Heart right ventricle (tissue), 16 donors: ENCODE data around the gene IGF2BP2. TPM values are rescaled to one million over a fixed set of nuclear protein-coding genes. Genes with fewer than 3 reads are reported as not detected.

Experiments
- ATAC-seq, 8 donors: fragments of 200-7000 bp; cut with Tn5 transposase; one replicate each; pipeline ENCODE4 v1.9.1; 2020; ENCODE audit warnings: mild to moderate bottlenecking in 8 of 8, moderate library complexity in 8 of 8, moderate number of reproducible peaks in 1 of 8
- DNase-seq, 2 donors: peaks; one replicate each; pipeline ENCODE4 v3.0.0-alpha.2; 2020
- H3K27ac ChIP-seq, 10 donors: fragments of 200-600 bp; sonication (generic) in 2 of 10; one replicate each; pipeline versions ENCODE4 v1.5.0 to v1.8.0; 2020 to 2022; ENCODE audit warnings: mild to moderate bottlenecking in 3 of 10
- H3K27me3 ChIP-seq, 7 donors: fragments of 200-600 bp; one replicate each; pipeline ENCODE4 v1.8.0; 2021 to 2022; ENCODE audit warnings: mild to moderate bottlenecking in 2 of 7
- H3K36me3 ChIP-seq, 9 donors: fragments of 200-600 bp; sonication (generic) in 1 of 9; one replicate each; pipeline versions ENCODE4 v1.5.0 to v1.8.0; 2020 to 2022; ENCODE audit warnings: mild to moderate bottlenecking in 2 of 9
- H3K4me1 ChIP-seq, 9 donors: fragments of 200-600 bp; sonication (generic) in 1 of 9; one replicate each; pipeline versions ENCODE4 v1.5.0 to v1.8.0; 2020 to 2022; ENCODE audit warnings: mild to moderate bottlenecking in 4 of 9
- H3K4me3 ChIP-seq, 10 donors: fragments of 200-600 bp; sonication (generic) in 2 of 10; one replicate each; pipeline versions ENCODE4 v1.5.0 to v1.8.0; 2020 to 2022; ENCODE audit warnings: mild to moderate bottlenecking in 7 of 10, moderate library complexity in 2 of 10
- H3K9me3 ChIP-seq, 11 donors: fragments of 200-600 bp in 10 of 11; sonication (generic) in 2 of 11; one replicate each; pipeline versions ENCODE4 v1.5.0 to v1.8.0; 2013 to 2022; ENCODE audit warnings: mild to moderate bottlenecking in 2 of 11, control low read depth in 1 of 11, moderate library complexity in 1 of 11
- WGBS, 2 donors: extraction: QIAGEN DNeasy Blood & Tissue Kit; methylation state at CpG; one replicate each; pipeline ENCODE4 v1.1.7; 2013; ENCODE audit warnings: inconsistent platforms in 1 of 2; 5-methylcytosine and 5-hydroxymethylcytosine counted together
- intact Hi-C, 10 donors: fragments of 100-400 bp; cut with DNase I; formaldehyde crosslinking; loops; one replicate each; pipeline versions ENCODE4 v1.11.1 to v1.14.2; 2022
- polyA plus RNA-seq, 2 donors: library from polyadenylated mRNA; stranded (reverse); fragments of 200-250 nt; gene quantifications; one replicate each; pipeline ENCODE4 v1.2.3, GENCODE V29; 2013
- total RNA-seq, 10 donors: library from RNA; stranded (reverse); fragmentation: NEBNext Ultra II Directional in 3 of 10; extraction: Animal tissue kit (Norgen Biotek cat#: 25700) in 3 of 10; gene quantifications; one replicate each; pipeline versions ENCODE4 v1.2.1 to v1.2.4, GENCODE V29; 2021 to 2023
- TF ChIP-seq, protein P1 (sequence below), 9 donors: fragments of 200-600 bp; sonication (generic) in 2 of 9; IDR thresholded peaks; one replicate each; pipeline versions ENCODE4 v1.5.0 to v1.8.0; 2021 to 2022; ENCODE audit warnings: antibody characterized with exemption in 9 of 9, mild to moderate bottlenecking in 5 of 9, moderate library complexity in 1 of 9
- donor health status: Arrhythmogenic right ventricular cardiomyopathy.
- donor health status: ischemic (EF 13 %, LVEDD 7.1; RV severe dilation, severe dysfunction).
- donor health status: healthy with polysubstance abuse.
- donor health status: DM: no; HTN: yes; CAD: no.
- donor health status: DM: no; HTN: no; CAD: no.
- donor health status: ischemic (EF 25% LVEDD 6.9; RV normal size, moderate dysfunction).
- donor health status: ischemic (EF 25% LVEDD 5.7; RV mildly dilated, moderate dysfunction).
- donor health status: healthy.
- donor health status: DM: yes; HTN: yes; CAD: no.
- donor health status: Ischemic cardiomyopathy.
- donor health status: ischemic (EF 35%, LVEDD 5.7; RV mildly dilated, moderate dysfunction).
- donor health status: nonischemic (EF 11% LVEDD 7.7; RV severe dilation, severe dysfunction).
- donor health status: DM: yes; HTN: yes; CAD: no.
- donor health status: PGD.
- donor health status: ischemic (EF 29% LVEDD 5.4; RV normal size, mild dysfunction).
- donor health status: nonischemic (EF 23%, LVEDD 6.1; RV moderate dilation, normal function).

The IGF2BP2 gene
- total and polyA plus RNA-seq, 12 donors = 9.4 to 17.8 (median 15.4) TPM

DNA sequence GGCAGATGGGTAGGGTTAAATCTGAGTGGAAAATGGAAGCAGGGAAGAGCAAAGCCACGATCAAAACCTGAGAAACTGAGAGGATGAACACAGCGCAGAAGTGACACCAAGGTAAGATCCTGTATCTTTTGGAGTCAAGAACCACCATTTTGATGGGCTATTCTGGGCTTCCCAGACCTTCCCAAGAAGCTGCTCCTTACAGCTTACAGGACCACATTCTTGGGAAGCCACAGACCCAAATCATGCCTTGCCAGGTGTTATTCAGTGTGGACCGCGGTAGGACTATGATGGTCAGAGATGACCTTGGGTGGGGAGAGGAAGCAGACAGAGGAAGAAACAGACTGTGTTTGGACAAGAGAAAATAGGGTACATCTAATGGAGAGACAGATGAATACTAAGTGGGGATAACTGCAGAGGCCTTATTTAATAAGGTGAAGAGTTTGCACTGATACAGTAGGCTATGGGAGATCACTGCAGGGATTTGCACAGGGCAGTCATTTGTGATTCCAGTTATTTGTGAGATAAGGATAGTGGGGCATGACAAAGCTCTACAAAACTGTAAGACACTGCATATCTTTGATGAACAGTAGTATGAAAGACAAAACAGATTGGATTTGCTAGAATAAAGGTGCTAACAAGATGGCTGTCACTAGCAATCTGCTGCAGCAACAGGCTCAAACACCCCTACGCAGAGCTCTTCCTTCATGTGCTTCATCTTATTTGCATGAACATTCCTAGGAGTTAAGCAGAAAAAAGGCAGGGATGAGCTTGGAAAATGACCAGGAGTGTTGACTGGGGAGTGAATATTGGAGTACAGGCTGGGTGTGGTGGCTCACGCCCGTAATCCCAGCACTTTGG lies 105.9 kb downstream of the IGF2BP2 start:
- no peak for ATAC-seq
- peaks cover 0 to 3% (median 0%) of the 10 kb centered on the region in 11 donors for H3K9me3 ChIP-seq
- H3K27me3 ChIP-seq = no peaks in the 10 kb centered on the region
- no peaks in the 10 kb centered on the region for H3K36me3 ChIP-seq
- TF ChIP-seq, protein P1, sequence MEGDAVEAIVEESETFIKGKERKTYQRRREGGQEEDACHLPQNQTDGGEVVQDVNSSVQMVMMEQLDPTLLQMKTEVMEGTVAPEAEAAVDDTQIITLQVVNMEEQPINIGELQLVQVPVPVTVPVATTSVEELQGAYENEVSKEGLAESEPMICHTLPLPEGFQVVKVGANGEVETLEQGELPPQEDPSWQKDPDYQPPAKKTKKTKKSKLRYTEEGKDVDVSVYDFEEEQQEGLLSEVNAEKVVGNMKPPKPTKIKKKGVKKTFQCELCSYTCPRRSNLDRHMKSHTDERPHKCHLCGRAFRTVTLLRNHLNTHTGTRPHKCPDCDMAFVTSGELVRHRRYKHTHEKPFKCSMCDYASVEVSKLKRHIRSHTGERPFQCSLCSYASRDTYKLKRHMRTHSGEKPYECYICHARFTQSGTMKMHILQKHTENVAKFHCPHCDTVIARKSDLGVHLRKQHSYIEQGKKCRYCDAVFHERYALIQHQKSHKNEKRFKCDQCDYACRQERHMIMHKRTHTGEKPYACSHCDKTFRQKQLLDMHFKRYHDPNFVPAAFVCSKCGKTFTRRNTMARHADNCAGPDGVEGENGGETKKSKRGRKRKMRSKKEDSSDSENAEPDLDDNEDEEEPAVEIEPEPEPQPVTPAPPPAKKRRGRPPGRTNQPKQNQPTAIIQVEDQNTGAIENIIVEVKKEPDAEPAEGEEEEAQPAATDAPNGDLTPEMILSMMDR (IDR thresholded peaks at IDR 0.05) = no peak
- H3K27ac ChIP-seq = no peak overlapping the region
- H3K4me1 ChIP-seq = peaks cover 0 to 14% (median 4%) of the 10 kb centered on the region in 9 donors
- DNase-seq = no peak
- 93 to 95% methylated on average over 7 of the region's 7 CpGs for WGBS, 2 donors
- intact Hi-C loops = no loop called here
- no peak overlapping the region for H3K4me3 ChIP-seq

DNA sequence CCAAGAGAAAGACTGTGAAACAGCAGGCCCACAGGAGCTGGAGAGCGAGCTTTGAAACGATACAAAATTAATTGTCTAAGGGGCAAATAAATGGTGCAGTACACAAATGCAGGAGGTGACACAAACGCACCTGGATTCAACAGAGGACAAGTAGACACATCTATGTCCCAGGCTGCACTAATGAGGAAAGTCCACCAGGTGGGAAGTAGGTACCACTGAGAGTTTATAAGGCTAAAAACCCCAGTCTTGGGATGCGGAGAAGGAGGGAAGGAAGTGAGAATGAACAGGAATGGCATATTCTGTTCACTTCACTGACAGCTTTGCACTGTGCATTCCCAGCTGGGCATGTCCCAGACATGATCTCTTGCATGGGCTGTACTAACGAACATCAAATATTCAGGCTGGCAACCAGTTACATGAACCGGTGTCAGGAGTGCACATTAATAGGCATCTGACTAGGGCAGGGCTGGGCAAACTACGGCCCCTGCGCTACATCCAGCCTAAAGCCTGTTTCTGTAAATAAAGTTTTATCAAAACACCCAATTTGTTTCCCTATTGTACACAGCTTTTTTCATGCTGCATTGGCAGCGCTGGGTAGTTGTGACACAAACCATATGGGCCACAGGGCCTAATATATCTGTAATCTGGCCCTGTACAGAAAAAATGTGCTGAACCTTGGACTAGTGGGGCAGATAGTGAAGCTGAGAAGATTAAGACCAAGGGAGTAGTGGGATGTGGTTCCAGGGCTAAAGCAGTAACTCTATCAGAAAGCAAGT lies 107.0 kb downstream of the IGF2BP2 start:
- TF ChIP-seq, protein P1 (IDR thresholded peaks at IDR 0.05) = no peak
- Histone ChIP-seq H3K9me3 (peaks cover 0 to 5% (median 0%) of the 10 kb centered on the region in 11 donors), H3K36me3 (no peaks in the 10 kb centered on the region), H3K27me3 (no peaks in the 10 kb centered on the region), H3K4me1 (peaks cover 0 to 14% (median 4%) of the 10 kb centered on the region in 9 donors), H3K4me3 (no peak overlapping the region), H3K27ac (no peak overlapping the region)
- DNase-seq (no peak), ATAC-seq (no peak)
- 85 to 88% methylated on average over 9 of the region's 9 CpGs for WGBS, 2 donors
- intact Hi-C loops = no loop called here

DNA sequence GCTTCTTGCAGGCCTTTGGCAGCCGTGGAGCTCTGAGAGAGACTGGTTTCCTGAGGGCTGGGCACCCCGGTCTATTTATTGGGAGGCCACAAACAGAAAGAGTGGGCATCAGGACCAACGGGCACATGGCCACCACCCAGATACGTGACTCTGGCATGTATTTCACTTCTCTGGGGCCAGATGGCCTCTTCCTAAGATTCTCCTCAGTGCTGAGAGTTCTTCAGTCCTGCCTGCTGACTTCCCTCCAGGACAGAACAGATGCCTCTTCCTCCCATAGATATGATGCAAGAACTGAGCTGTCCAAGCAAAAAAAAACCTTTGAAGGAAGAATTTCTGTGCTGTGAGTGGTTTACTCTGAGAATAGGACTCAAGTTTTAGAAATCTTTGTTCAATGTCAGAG lies 107.7 kb downstream of the IGF2BP2 start:
- Histone ChIP-seq H3K27ac (peak overlapping the region in 1 of 10 donors; percentile 10), H3K9me3 (peaks cover 0 to 5% (median 0%) of the 10 kb centered on the region in 11 donors), H3K4me3 (no peak overlapping the region), H3K4me1 (peaks cover 0 to 14% (median 4%) of the 10 kb centered on the region in 9 donors), H3K36me3 (no peaks in the 10 kb centered on the region), H3K27me3 (no peaks in the 10 kb centered on the region)
- intact Hi-C loops = no loop called here
- 48 to 52% methylated on average over 4 of the region's 4 CpGs for WGBS, 2 donors
- TF ChIP-seq, protein P1 (IDR thresholded peaks at IDR 0.05) = no peak
- DNase-seq (no peak), ATAC-seq (peak in 1 of 8 donors; percentile 47)

DNA sequence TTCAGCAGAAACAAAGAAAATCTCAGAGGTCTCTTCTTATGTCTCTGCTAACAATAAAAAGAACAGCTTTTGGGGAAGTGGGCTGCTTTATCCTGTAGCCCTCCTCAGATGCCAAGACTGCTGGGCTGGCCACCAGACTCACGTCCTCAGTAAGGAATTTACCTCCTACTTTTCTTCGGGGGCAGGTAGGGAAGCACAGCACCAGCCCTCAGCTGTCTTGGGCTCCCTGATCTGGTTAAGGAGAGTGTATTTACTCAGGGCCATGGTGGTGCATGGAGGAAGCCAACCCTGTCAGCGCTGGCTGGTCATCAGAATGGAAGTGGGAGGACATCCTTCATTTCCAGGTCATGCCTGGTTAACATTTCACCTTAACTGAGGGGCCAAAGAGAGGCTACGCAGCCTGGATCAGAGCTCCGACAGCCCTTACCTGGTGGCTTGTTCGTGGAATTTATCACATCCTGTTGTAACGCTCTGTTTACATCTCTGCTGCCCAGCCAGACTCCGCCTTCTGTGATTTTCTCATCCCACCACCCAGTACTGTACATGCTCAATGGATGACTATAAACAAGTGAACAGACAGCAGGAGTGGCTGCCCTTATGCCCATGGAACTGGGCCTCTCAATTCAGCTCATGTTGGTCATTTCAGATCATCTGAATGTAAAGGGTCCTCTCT lies 108.3 kb downstream of the IGF2BP2 start:
- H3K9me3 ChIP-seq = peaks cover 0 to 5% (median 0%) of the 10 kb centered on the region in 11 donors
- no peak for DNase-seq
- peaks cover 0 to under 1% (median 0%) of the 10 kb centered on the region in 7 donors for H3K27me3 ChIP-seq
- no peaks in the 10 kb centered on the region for H3K36me3 ChIP-seq
- H3K4me1 ChIP-seq = peaks cover 0 to 15% (median 4%) of the 10 kb centered on the region in 9 donors
- TF ChIP-seq, protein P1 (IDR thresholded peaks at IDR 0.05) = no peak
- intact Hi-C loops = no loop called here
- WGBS, 2 donors = 60 to 70% methylated on average over 8 of the region's 8 CpGs
- H3K4me3 ChIP-seq = no peak overlapping the region
- no peak for ATAC-seq
- H3K27ac ChIP-seq = peak overlapping the region in 1 of 10 donors; percentile 10
